ENCODE measurements around the gene MLLT6. TPM values are rescaled to one million over a fixed set of nuclear protein-coding genes. Genes with fewer than 3 reads are reported as not detected.

Gene MLLT6
- total and polyA plus RNA-seq, 7 donors = 16.3 to 120 (median 78.5) TPM

DNA sequence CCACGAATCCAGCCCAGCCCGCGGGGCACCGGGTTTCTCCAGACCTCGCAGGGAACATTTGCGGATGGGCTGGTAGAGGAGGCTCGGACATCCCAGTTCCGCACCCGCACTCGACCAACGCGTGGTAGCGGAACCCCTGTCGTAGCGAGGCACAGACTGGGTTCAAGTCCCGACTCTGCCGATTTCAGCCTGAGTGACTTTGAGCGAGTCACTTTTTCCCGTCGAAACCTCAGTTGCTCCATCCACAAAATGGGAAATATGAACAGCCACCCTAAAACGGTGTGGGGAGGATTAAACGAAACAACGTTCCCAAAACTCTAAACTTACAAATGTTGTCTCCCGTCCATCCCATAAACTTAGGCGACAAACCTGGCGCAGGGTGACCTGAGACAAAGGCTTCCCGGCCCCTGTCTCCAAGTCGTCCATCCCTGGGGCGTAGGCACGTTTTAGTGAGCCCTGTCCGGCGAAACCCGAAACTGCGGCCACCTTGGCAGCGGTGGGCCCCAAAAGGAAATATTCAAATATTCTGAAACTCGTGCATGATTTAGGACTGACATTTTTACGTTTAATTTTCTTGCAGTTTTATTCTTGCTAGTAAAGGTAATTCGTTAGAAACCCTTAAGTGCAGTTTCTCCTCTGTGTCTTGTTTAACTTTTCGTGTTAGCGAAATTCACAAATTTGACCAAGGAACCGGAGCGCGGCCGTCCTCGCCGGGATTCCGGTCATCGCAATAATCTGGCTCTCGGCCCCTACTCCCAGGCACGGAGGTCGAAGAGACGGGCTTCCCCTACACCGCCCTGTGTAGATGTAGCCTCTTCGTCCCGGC is 1.9 kb upstream of the MLLT6 start:
- Histone ChIP-seq H3K27me3 (ENCODE audit: insufficient read depth in 3 of 3, low read length in 2 of 3) (no peaks in the 10 kb centered on the region), H3K4me1 (peaks cover 33% of the 10 kb centered on the region), H3K27ac (peak overlapping the region; percentile 98), H3K36me3 (ENCODE audit: insufficient read depth in 1 of 2, low read depth in 1 of 2) (peaks cover 0 to 10% of the 10 kb centered on the region in 2 donors), H3K4me3 (peak overlapping the region; percentile 97), H3K9me3 (no peaks in the 10 kb centered on the region)
- no peak for TF ChIP-seq CTCF (IDR thresholded peaks at IDR 0.05)
- DNase-seq (no peak), ATAC-seq (peak in 1 of 4 donors; percentile 2)
- WGBS, 3 donors = 1 to 3% (median 1%) methylated on average over 55 of the region's 55 CpGs
- intact Hi-C loops (cut with DNase I) = no loop called here

- WGBS, 3 donors = 0 to 1% (median 1%) methylated on average over 34 to 50 of the region's 50 CpGs
- intact Hi-C loops (cut with DNase I) = no loop called here
- peak overlapping the region; percentile 98 for H3K27ac ChIP-seq
- no peaks in the 10 kb centered on the region for H3K9me3 ChIP-seq
- H3K4me3 ChIP-seq = peak overlapping the region; percentile 97
- TF ChIP-seq CTCF (IDR thresholded peaks at IDR 0.05) = no peak
- H3K27me3 ChIP-seq (ENCODE audit: insufficient read depth in 3 of 3, low read length in 2 of 3) = no peaks in the 10 kb centered on the region
- DNase-seq = peak; percentile 87 to 91
- H3K4me1 ChIP-seq = peaks cover 42% of the 10 kb centered on the region
- H3K36me3 ChIP-seq (ENCODE audit: insufficient read depth in 1 of 2, low read depth in 1 of 2) = peaks cover 0 to 18% of the 10 kb centered on the region in 2 donors
- ATAC-seq = peak; percentile 61 to 76 (median 70)
These were observed 1.1 kb upstream of the MLLT6 start for GRCh38 chr17:38703742-38704605.

- ATAC-seq (no peak), DNase-seq (no peak)
- Histone ChIP-seq H3K36me3 (ENCODE audit: insufficient read depth in 1 of 2, low read depth in 1 of 2) (peaks cover 0 to 31% of the 10 kb centered on the region in 2 donors), H3K4me3 (peak overlapping the region; percentile 97), H3K27ac (peak overlapping the region; percentile 98), H3K27me3 (ENCODE audit: insufficient read depth in 3 of 3, low read length in 2 of 3) (no peaks in the 10 kb centered on the region), H3K4me1 (peaks cover 56% of the 10 kb centered on the region), H3K9me3 (no peaks in the 10 kb centered on the region)
- intact Hi-C loops (cut with DNase I) = no loop called here
- no peak for TF ChIP-seq CTCF (IDR thresholded peaks at IDR 0.05)
- 0 to 3% (median 1%) methylated on average over 2 to 32 of the region's 32 CpGs for WGBS, 3 donors
These were observed 390 bp downstream of the MLLT6 start for GRCh38 chr17:38705523-38705802.

DNA sequence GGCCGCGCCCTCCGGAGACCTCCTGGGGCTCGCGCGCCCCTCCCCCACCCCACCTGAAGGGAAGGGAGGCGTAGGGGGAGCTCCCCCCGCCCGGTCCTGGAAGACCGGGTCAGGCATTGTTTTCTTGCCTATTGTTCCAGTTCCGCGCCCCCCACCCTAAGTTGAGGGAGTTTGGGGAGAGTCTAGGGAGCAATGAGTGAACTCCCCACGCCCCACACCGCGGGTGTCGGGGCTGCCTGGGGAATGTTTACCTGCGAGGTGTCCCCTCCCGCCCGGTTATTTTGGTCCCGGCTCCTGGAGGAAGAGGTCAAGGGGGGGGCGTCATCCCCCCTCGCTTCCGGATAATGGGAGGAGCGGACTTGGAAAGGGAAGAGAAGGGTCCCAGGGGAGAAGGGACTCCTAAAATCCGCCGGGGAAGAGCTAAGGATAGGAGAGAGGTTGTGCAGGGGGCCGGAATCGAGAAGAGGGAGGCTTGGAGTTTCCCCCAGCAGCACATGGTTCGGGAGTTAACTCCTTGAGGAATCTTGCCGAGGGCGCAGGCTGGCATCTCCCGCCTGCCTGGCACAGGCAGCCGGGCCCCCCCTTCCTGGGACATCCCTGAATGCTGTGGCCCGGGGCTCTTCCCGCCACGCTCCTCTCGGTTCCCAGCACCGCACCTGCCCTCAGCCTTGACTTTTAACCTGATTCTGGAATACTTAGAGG is 881 bp downstream of the MLLT6 start:
- intact Hi-C loops (cut with DNase I) = no loop called here
- H3K9me3 ChIP-seq = no peaks in the 10 kb centered on the region

More for the DNA sequence above, 881 bp downstream of the MLLT6 start:
- no peak for TF ChIP-seq CTCF (IDR thresholded peaks at IDR 0.05)
- peak; percentile 73 to 79 for DNase-seq
- H3K4me3 ChIP-seq = peak overlapping the region; percentile 97
- peak overlapping the region; percentile 98 for H3K27ac ChIP-seq
- H3K4me1 ChIP-seq = peaks cover 56% of the 10 kb centered on the region
- peaks cover 0 to 35% of the 10 kb centered on the region in 2 donors for H3K36me3 ChIP-seq (ENCODE audit: insufficient read depth in 1 of 2, low read depth in 1 of 2)
- no peaks in the 10 kb centered on the region for H3K27me3 ChIP-seq (ENCODE audit: insufficient read depth in 3 of 3, low read length in 2 of 3)
- WGBS, 3 donors = 1% methylated on average over 29 to 38 of the region's 38 CpGs
- ATAC-seq = no peak

Data from psoas muscle (tissue), 8 donors.